B cell (primary cell): ENCODE measurements around the gene MATR3. TPM values are rescaled to one million over a fixed set of nuclear protein-coding genes. Genes with fewer than 3 reads are reported as not detected.

Experiments
- ATAC-seq: fragments of 200-7000 bp; cut with Tn5 transposase; one replicate; pipeline ENCODE4 v1.10.0; 2021; ENCODE audit warnings: low read depth, mild to moderate bottlenecking, moderate number of reproducible peaks, moderate library complexity
- CTCF ChIA-PET: fragments of 350-600 bp; sonication (Branson Sonifier 250); formaldehyde crosslinking; loops from one replicate; lab custom pipeline; 2021; ENCODE audit warnings: antibody characterized with exemption, inconsistent platforms; lab: Charles Lee
- POLR2A ChIA-PET: fragments of 350-600 bp; sonication (Branson Sonifier 250); formaldehyde crosslinking; loops from one replicate; lab custom pipeline; 2021; ENCODE audit warnings: antibody characterized with exemption; lab: Charles Lee
- DNase-seq: peaks from one replicate; pipeline ENCODE4 v3.0.0; 2013
- H2AFZ ChIP-seq: 2 replicates; pipeline ENCODE4 v1.6.1; 2012; ENCODE audit warnings: mild to moderate bottlenecking, low read depth, low read length; ENCODE audit not compliant: insufficient read depth, poor library complexity, severe bottlenecking
- H3K27ac ChIP-seq, 2 donors: 1 replicate in 1 of 2; 2 replicates in 1 of 2; pipeline ENCODE4 v1.5.1; 2012 to 2013; ENCODE audit warnings: low read length in 2 of 2, mild to moderate bottlenecking in 2 of 2, moderate library complexity in 1 of 2
- H3K27me3 ChIP-seq, 4 experiments: fragments of 200-600 bp in 1 of 4; sonication (generic) in 1 of 4; replicated peaks in 1 of 4; 1 replicate in 2 of 4; 2 replicates in 2 of 4; pipeline versions ENCODE4 v1.6.1 to v1.7.0; 2013 to 2016; ENCODE audit warnings: low read length in 3 of 4, mild to moderate bottlenecking in 2 of 4, mixed read lengths in 1 of 4, moderate library complexity in 1 of 4; ENCODE audit not compliant: insufficient read depth in 4 of 4, control insufficient read depth in 3 of 4; ENCODE audit errors: control extremely low read depth in 1 of 4
- H3K36me3 ChIP-seq, 2 experiments: replicated peaks in 1 of 2; 1 replicate in 1 of 2; 2 replicates in 1 of 2; pipeline versions ENCODE4 v1.6.1 to v1.7.1; 2013; ENCODE audit warnings: low read length in 1 of 2; ENCODE audit not compliant: insufficient read depth in 2 of 2, control insufficient read depth in 1 of 2; ENCODE audit errors: control extremely low read depth in 1 of 2, extremely low read depth in 1 of 2
- H3K4me1 ChIP-seq, 2 donors: fragments of 200-600 bp in 1 of 2; sonication (generic) in 1 of 2; 1 replicate in 1 of 2; 2 replicates in 1 of 2; pipeline versions ENCODE4 v1.5.1 to v1.6.1; 2013 to 2017; ENCODE audit warnings: low read length in 2 of 2; ENCODE audit not compliant: control insufficient read depth in 2 of 2, insufficient read depth in 2 of 2
- H3K4me2 ChIP-seq: replicated peaks from 2 replicates; pipeline ENCODE3; 2012; ENCODE audit warnings: mild to moderate bottlenecking, low read depth, low read length; ENCODE audit not compliant: poor library complexity, severe bottlenecking
- H3K4me3 ChIP-seq, 5 experiments: fragments of 200-600 bp in 1 of 5; sonication (generic) in 1 of 5; 1 replicate in 3 of 5; 2 replicates in 2 of 5; pipeline versions ENCODE4 v1.5.1 to v1.7.0; 2011 to 2016; ENCODE audit warnings: low read length in 4 of 5, mild to moderate bottlenecking in 4 of 5, low read depth in 2 of 5, control low read depth in 1 of 5, moderate library complexity in 1 of 5; ENCODE audit not compliant: insufficient read depth in 1 of 5; ENCODE audit errors: control extremely low read depth in 1 of 5, extremely low read depth in 1 of 5
- H3K79me2 ChIP-seq: fragments of 200-600 bp; sonication (generic); one replicate; pipeline ENCODE4 v1.6.0; 2016; ENCODE audit warnings: low read length; ENCODE audit not compliant: control insufficient read depth, insufficient read depth
- H3K9ac ChIP-seq: fragments of 200-600 bp; sonication (generic); 2 replicates; pipeline ENCODE4 v1.6.1; 2017; ENCODE audit warnings: mild to moderate bottlenecking, low read length, moderate library complexity
- H3K9me3 ChIP-seq, 3 donors: one replicate each; pipeline versions ENCODE4 v1.6.1 to v1.7.1; 2013; ENCODE audit warnings: low read length in 2 of 3; ENCODE audit not compliant: control insufficient read depth in 2 of 3, insufficient read depth in 1 of 3; ENCODE audit errors: control extremely low read depth in 1 of 3
- H4K20me1 ChIP-seq: 2 replicates; pipeline ENCODE4 v1.6.0; 2012; ENCODE audit warnings: mild to moderate bottlenecking, low read length; ENCODE audit not compliant: insufficient read depth, control insufficient read depth, poor library complexity, severe bottlenecking
- H3K27ac Mint-ChIP-seq: one replicate; pipeline ENCODE4 v1.8.0; 2021; ENCODE audit warnings: mixed read lengths
- H3K27me3 Mint-ChIP-seq: one replicate; pipeline ENCODE4 v1.8.0; 2021; ENCODE audit warnings: mixed read lengths
- H3K4me1 Mint-ChIP-seq: one replicate; pipeline ENCODE4 v1.8.0; 2021; ENCODE audit warnings: mixed read lengths
- H3K4me3 Mint-ChIP-seq: one replicate; pipeline ENCODE4 v1.8.0; 2021; ENCODE audit warnings: mixed read lengths
- H3K9me3 Mint-ChIP-seq: one replicate; pipeline ENCODE4 v1.8.0; 2022; ENCODE audit warnings: mixed read lengths; ENCODE audit not compliant: insufficient read depth
- CTCF ChIP-seq: fragments of 200-600 bp; IDR thresholded peaks from one replicate; pipeline ENCODE4 v1.8.0; 2022; ENCODE audit warnings: antibody characterized with exemption, mild to moderate bottlenecking
- EZH2 ChIP-seq: IDR thresholded peaks from 2 replicates; pipeline ENCODE4 v1.6.1; 2012; ENCODE audit warnings: borderline replicate concordance, low read depth, mild to moderate bottlenecking, moderate library complexity, low read length; ENCODE audit not compliant: insufficient read depth, poor library complexity, severe bottlenecking
- WGBS: methylation state at CpG from one replicate; pipeline ENCODE4 v1.1.5; 2013; ENCODE audit warnings: missing lambda C conversion rate; ENCODE audit not compliant: insufficient coverage; 5-methylcytosine and 5-hydroxymethylcytosine counted together
- intact Hi-C: fragments of 100-400 bp; cut with micrococcal nuclease; formaldehyde crosslinking; loops from one replicate; pipeline ENCODE4 v1.10.0; 2022
- polyA plus RNA-seq: library from polyadenylated mRNA; depleted of rRNA; stranded (reverse); fragments of >200 nt; gene quantifications from 2 replicates; pipeline ENCODE4 v1.2.3, GENCODE V29; 2012
- total RNA-seq, 2 donors: library from RNA; stranded (reverse); fragments of 120-200 nt in 1 of 2; gene quantifications; 1 replicate in 1 of 2; 2 replicates in 1 of 2; pipeline versions ENCODE4 v1.2.3 to v1.2.4, GENCODE V29; 2013 to 2022

MATR3 gene
- total and polyA plus RNA-seq, 2 donors (not counting 1 experiment from before 2014, with no cell fraction given), result 76.7 to 243 TPM

- intact Hi-C loops, result no loop called here
These were observed 12.7 kb downstream of the MATR3 start for GRCh38 chr5:139306197-139306596.

DNA sequence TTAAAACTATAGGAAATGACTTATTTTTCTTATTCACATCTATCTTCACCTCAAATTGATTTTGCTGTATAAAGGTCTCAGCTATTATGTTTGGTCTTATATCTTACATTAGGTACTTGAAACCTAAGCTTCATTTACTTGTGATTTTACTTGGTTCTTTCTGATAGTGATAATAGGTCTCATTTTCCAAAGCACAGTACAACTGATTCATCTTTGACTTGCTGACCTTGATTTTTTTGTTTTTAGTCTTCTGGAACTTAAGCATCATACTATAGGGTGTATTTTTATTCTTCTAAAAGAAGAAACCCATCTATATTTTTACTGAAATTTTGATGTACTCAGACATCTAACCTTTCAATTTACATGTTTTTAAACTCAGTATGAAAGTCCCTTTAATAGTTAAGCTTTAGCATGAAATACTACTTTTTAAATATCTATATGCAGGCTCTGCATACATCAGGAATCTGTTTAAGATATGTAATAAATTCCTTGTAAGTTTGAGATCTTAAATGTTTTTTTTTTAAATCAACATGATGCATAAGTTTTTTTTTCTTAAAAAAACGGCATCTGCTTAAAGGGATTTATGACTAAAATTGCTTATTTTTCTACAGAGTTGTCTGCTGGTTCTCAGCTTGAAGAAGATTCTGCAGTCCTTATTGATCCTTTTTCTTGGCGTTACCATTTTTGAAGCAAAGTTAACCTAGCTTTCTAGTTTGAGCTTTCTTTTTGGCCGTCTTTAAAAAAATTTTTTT lies 13.3 kb downstream of the MATR3 start:
- intact Hi-C loops, result no loop called here
- H4K20me1 ChIP-seq, result peaks cover 96% of the 10 kb centered on the region
- H3K9me3 ChIP-seq, result no peaks in the 10 kb centered on the region
- Mint-ChIP-seq H3K27ac (no peak overlapping the region), H3K9me3 (no peaks in the 10 kb centered on the region), H3K4me1 (peaks cover 78% of the 10 kb centered on the region), H3K4me3 (no peak overlapping the region), H3K27me3 (no peaks in the 10 kb centered on the region)
- no peak overlapping the region for H3K9ac ChIP-seq
- ChIA-PET CTCF (interaction anchor here (0.6 to 1.3 kb wide), 4 partner anchors 10 to 326 kb away, joined by 3 read pairs; no protein-coding TSS in a partner anchor), POLR2A (interaction anchor here (0.6 to 1.2 kb wide), 4 partner anchors 13 to 28 kb away, joined by 3 to 4 read pairs (median 4); no protein-coding TSS in a partner anchor)
- H3K4me3 ChIP-seq, result no peak overlapping the region
- peaks cover 100% of the 10 kb centered on the region for H3K79me2 ChIP-seq
- peak overlapping the region; percentile 20 for H3K4me2 ChIP-seq
- peak overlapping the region in 1 of 2 donors; percentile 38 for H3K27ac ChIP-seq
- H3K4me1 ChIP-seq, result peaks cover 40 to 81% of the 10 kb centered on the region in 2 donors
- H2AFZ ChIP-seq, result no peak overlapping the region
- DNase-seq (no peak), ATAC-seq (no peak)
- H3K27me3 ChIP-seq, result no peaks in the 10 kb centered on the region
- WGBS, result 83% methylated on average over 1 of the region's 3 CpGs
- TF ChIP-seq EZH2 (no peak), CTCF (no peak)
- peaks cover 0 to 8% of the 10 kb centered on the region in 2 experiments for H3K36me3 ChIP-seq

More at GRCh38 chr5:139306197-139306596, 12.7 kb downstream of the MATR3 start:
- POLR2A ChIA-PET, result no interaction called here
- CTCF ChIA-PET, result interaction anchor here (0.7 kb wide), 1 partner anchor 327 kb away, joined by 3 read pairs; no protein-coding TSS in a partner anchor
- Histone ChIP-seq H3K27me3 (no peaks in the 10 kb centered on the region), H3K27ac (peak overlapping the region in 1 of 2 donors; percentile 38), H3K4me2 (peak overlapping the region; percentile 20), H2AFZ (no peak overlapping the region), H3K4me3 (peak overlapping the region in 1 of 5 experiments; percentile 6), H4K20me1 (peaks cover 96% of the 10 kb centered on the region), H3K9me3 (no peaks in the 10 kb centered on the region), H3K4me1 (peaks cover 42 to 85% of the 10 kb centered on the region in 2 donors), H3K79me2 (peaks cover 100% of the 10 kb centered on the region), H3K36me3 (peaks cover 0 to 8% of the 10 kb centered on the region in 2 experiments), H3K9ac (no peak overlapping the region)
- H3K4me3 Mint-ChIP-seq, result peak overlapping the region; percentile 34
- H3K27me3 Mint-ChIP-seq, result no peaks in the 10 kb centered on the region
- no peak for TF ChIP-seq EZH2
- H3K4me1 Mint-ChIP-seq, result peaks cover 80% of the 10 kb centered on the region
- H3K9me3 Mint-ChIP-seq, result no peaks in the 10 kb centered on the region
- WGBS, result no CpG with 5 or more reads among the region's 1 CpG
- no peak for ATAC-seq
- H3K27ac Mint-ChIP-seq, result no peak overlapping the region
- DNase-seq, result no peak
